HepG2 (cell line): ENCODE measurements around the gene ATXN7L3.

Source experiments
- ASH2L ChIP-seq: fragments of 300-600, 200-600 bp; sonication (generic); IDR thresholded peaks from 2 replicates; pipeline ENCODE4 v1.7.0; 2017; ENCODE audit warnings: low read depth, mild to moderate bottlenecking, moderate library complexity, mixed read lengths, low read length; ENCODE audit not compliant: insufficient read length
- ELF1 ChIP-seq: sonication (generic); formaldehyde crosslinking; IDR thresholded peaks from 2 replicates; pipeline ENCODE4 v1.4.0; 2020; ENCODE audit warnings: missing genetic modification reagents
- NR3C1 ChIP-seq: sonication (generic); formaldehyde crosslinking; IDR thresholded peaks from 2 replicates; pipeline ENCODE4 v1.4.0; 2020; ENCODE audit warnings: missing genetic modification reagents
- ZNF224 ChIP-seq: sonication (generic); formaldehyde crosslinking; IDR thresholded peaks from 2 replicates; pipeline ENCODE4 v1.5.0; 2020; ENCODE audit warnings: mild to moderate bottlenecking, missing genetic modification reagents
- ZNF468 ChIP-seq: sonication (generic); formaldehyde crosslinking; IDR thresholded peaks from 2 replicates; pipeline ENCODE4 v1.8.0; 2022; ENCODE audit warnings: mild to moderate bottlenecking, moderate library complexity, missing genetic modification reagents
- ZNF766 ChIP-seq: sonication (generic); formaldehyde crosslinking; IDR thresholded peaks from 2 replicates; pipeline ENCODE4 v1.5.0; 2020; ENCODE audit warnings: missing genetic modification reagents, borderline replicate concordance
- TF ChIP-seq, protein P1 (sequence below): sonication (generic); formaldehyde crosslinking; IDR thresholded peaks from 2 replicates; pipeline ENCODE4 v1.5.0; 2020; ENCODE audit warnings: mild to moderate bottlenecking, missing genetic modification reagents, moderate library complexity

DNA sequence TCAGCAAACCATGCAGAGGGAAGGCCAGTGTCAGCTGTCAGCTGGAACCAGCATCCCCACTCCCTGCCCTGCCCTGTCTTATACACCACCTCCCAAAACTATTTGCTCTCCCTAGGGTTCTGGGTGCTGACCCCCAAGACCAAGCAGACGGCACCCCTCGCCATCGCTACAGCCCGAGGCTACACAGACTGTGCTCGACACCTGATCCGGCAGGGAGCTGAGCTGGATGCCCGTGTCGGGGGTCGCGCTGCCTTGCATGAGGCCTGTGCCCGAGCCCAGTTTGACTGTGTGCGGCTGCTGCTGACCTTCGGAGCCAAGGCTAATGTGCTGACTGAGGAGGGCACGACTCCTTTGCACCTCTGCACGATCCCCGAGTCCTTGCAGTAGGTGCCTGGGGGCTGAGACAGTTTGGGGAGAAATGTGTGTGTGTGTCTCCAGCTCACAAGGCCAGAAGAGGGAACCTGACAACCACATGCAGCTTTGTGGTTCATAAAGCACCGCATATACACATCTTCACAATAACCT, 27.7 kb downstream of the ATXN7L3 start:
- TF ChIP-seq ELF1 (CRISPR knock-in tag) (no peak), NR3C1 (CRISPR knock-in tag) (no peak), ZNF224 (CRISPR knock-in tag) (no peak), ZNF766 (CRISPR knock-in tag) (no peak), ZNF468 (CRISPR knock-in tag) (no peak), ASH2L (no peak)
- TF ChIP-seq, protein P1, sequence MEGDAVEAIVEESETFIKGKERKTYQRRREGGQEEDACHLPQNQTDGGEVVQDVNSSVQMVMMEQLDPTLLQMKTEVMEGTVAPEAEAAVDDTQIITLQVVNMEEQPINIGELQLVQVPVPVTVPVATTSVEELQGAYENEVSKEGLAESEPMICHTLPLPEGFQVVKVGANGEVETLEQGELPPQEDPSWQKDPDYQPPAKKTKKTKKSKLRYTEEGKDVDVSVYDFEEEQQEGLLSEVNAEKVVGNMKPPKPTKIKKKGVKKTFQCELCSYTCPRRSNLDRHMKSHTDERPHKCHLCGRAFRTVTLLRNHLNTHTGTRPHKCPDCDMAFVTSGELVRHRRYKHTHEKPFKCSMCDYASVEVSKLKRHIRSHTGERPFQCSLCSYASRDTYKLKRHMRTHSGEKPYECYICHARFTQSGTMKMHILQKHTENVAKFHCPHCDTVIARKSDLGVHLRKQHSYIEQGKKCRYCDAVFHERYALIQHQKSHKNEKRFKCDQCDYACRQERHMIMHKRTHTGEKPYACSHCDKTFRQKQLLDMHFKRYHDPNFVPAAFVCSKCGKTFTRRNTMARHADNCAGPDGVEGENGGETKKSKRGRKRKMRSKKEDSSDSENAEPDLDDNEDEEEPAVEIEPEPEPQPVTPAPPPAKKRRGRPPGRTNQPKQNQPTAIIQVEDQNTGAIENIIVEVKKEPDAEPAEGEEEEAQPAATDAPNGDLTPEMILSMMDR (CRISPR knock-in tag), result no peak
